ENCODE results near the gene FOXE3.

FOXE3 gene

DNA sequence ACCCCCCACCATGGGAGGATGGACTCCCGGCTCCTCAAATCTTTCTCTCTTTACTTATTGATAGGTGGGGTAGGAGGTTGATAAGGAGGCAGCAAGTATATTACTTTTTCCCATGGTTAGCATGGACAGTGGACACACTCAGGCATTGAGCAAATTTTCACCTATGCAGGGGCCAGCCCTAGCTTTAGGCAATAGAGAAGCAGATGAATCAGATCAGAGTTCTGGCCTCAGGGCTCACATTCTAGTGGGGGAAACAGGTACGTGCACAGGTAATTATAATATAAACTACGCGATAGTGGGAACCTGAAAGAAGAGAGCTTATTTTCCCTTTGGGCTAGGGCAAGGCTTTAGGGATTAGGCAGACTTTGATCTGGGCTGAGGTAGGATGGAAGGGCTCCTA, 13.5 kb upstream of the FOXE3 start:
- H3K36me3 ChIP-seq: no peaks in the 10 kb centered on the region
- no peak overlapping the region for H3K27ac ChIP-seq
- no peak for TF ChIP-seq CTCF (IDR thresholded peaks at IDR 0.05)
- no peaks in the 10 kb centered on the region for H3K4me1 ChIP-seq (ENCODE audit: control insufficient read depth in 1 of 2, insufficient read depth in 1 of 2, low read depth in 1 of 2, low read length in 1 of 2)
- H3K9me3 ChIP-seq: no peaks in the 10 kb centered on the region
- no peak overlapping the region for H3K4me3 ChIP-seq (ENCODE audit: low read depth in 1 of 2, low read length in 1 of 2)
- H3K27me3 ChIP-seq: peaks cover 70% of the 10 kb centered on the region

DNA sequence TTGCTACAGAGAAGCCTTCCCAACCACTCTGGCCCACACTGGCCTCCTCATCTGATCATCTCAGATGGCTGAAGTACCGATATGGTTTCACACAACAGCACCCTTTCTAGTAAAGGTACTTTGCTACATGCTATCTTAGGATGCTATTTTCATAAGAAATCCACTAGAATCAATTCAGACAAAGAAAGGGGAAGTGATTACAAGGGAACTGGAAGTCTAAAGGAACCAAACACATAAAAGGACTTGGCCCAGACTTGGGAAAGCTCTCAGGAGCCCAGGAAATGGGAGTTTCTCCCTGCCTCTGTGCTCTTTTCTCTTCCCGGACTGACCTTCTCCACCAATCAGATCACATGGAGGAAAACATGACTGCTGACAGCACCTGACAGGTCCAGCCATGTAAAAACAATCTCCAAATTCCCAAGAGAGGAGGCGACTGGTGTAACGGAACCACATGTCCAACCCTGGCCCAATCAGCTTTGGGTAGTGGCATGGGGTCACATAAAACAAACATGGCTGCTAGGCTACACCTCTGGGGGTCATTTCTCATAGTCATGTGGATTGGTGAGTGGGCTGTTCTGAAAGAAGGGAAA, 12.7 kb upstream of the FOXE3 start:
- no peaks in the 10 kb centered on the region for H3K36me3 ChIP-seq
- no peaks in the 10 kb centered on the region for H3K9me3 ChIP-seq
- no peak for TF ChIP-seq CTCF (IDR thresholded peaks at IDR 0.05)
- no peaks in the 10 kb centered on the region for H3K4me1 ChIP-seq (ENCODE audit: control insufficient read depth in 1 of 2, insufficient read depth in 1 of 2, low read depth in 1 of 2, low read length in 1 of 2)
- no peak overlapping the region for H3K4me3 ChIP-seq (ENCODE audit: low read depth in 1 of 2, low read length in 1 of 2)
- no peak overlapping the region for H3K27ac ChIP-seq
- H3K27me3 ChIP-seq: peaks cover 73% of the 10 kb centered on the region

DNA sequence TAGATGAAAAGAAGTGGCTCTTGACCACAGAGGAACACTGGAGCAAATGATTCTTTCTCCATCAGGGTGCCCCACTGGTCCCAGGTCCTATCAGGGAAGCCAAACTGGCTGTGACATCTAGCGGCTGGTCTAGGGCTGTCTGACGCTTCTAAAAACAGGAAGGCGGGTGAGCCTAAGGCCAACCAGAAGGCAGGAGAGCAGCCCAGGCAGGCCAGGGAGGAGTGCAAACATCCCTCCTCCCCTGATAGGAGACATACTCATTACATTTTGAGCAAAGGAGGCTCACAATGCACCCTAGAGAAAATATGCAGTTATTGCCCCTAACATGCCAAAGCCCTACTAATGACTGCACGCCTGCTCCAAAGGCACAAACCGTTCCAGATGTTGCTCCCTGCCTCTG, 10.4 kb upstream of the FOXE3 start:
- Histone ChIP-seq H3K27ac (no peak overlapping the region), H3K4me3 (ENCODE audit: low read depth in 1 of 2, low read length in 1 of 2) (no peak overlapping the region), H3K36me3 (no peaks in the 10 kb centered on the region), H3K27me3 (peaks cover 65% of the 10 kb centered on the region), H3K4me1 (ENCODE audit: control insufficient read depth in 1 of 2, insufficient read depth in 1 of 2, low read depth in 1 of 2, low read length in 1 of 2) (no peaks in the 10 kb centered on the region), H3K9me3 (no peaks in the 10 kb centered on the region)
- no peak for TF ChIP-seq CTCF (IDR thresholded peaks at IDR 0.05)

DNA sequence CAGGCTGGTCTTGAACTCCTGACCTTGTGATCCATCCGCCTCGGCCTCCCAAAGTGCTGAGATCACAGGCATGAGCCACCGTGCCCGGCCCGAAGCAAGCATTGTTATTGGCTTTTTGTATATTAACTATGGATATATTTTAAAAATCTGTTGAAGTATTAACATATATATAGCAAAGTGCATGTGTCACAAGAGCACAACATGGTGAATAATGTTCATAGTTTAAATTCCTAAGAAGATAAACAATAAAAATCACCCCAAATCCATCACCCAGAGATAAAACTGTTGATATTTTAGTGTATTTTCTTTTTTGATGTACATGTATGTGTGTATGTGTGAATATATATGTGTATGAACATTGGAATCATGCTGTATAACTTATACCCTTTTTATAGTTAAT, 9.1 kb upstream of the FOXE3 start:
- H3K36me3 ChIP-seq: no peaks in the 10 kb centered on the region
- H3K27me3 ChIP-seq: peaks cover 62% of the 10 kb centered on the region
- no peaks in the 10 kb centered on the region for H3K4me1 ChIP-seq (ENCODE audit: control insufficient read depth in 1 of 2, insufficient read depth in 1 of 2, low read depth in 1 of 2, low read length in 1 of 2)
- H3K4me3 ChIP-seq (ENCODE audit: low read depth in 1 of 2, low read length in 1 of 2): no peak overlapping the region
- no peak for TF ChIP-seq CTCF (IDR thresholded peaks at IDR 0.05)
- no peak overlapping the region for H3K27ac ChIP-seq
- H3K9me3 ChIP-seq: no peaks in the 10 kb centered on the region

- H3K9me3 ChIP-seq: no peaks in the 10 kb centered on the region
- no peak overlapping the region for H3K27ac ChIP-seq
- no peak for TF ChIP-seq CTCF (IDR thresholded peaks at IDR 0.05)
- H3K27me3 ChIP-seq: peaks cover 61% of the 10 kb centered on the region
- no peak overlapping the region for H3K4me3 ChIP-seq (ENCODE audit: low read depth in 1 of 2, low read length in 1 of 2)
- no peaks in the 10 kb centered on the region for H3K4me1 ChIP-seq (ENCODE audit: control insufficient read depth in 1 of 2, insufficient read depth in 1 of 2, low read depth in 1 of 2, low read length in 1 of 2)
- no peaks in the 10 kb centered on the region for H3K36me3 ChIP-seq
Observed at GRCh38 chr1:47407481-47407880, 8.6 kb upstream of the FOXE3 start.
